Hepatocyte (in vitro differentiated cells): ENCODE measurements around the gene AGTPBP1.

ENCODE experiments used
- EZH2 ChIP-seq: fragments of 200-600 bp; sonication (generic); IDR thresholded peaks from 2 replicates; pipeline ENCODE4 v1.6.1; 2016; ENCODE audit warnings: antibody characterized with exemption, mild to moderate bottlenecking, borderline replicate concordance
- EZH2phosphoT487 ChIP-seq: fragments of 200-600 bp; sonication (generic); IDR thresholded peaks from one replicate; pipeline ENCODE4 v1.6.1; 2018; ENCODE audit warnings: antibody characterized with exemption, mild to moderate bottlenecking, low read depth, moderate library complexity; ENCODE audit not compliant: unreplicated experiment, severe bottlenecking
- TF ChIP-seq, protein P1 (sequence below): fragments of 200-600 bp; sonication (generic); IDR thresholded peaks from 2 replicates; pipeline ENCODE4 v1.5.1; 2016; ENCODE audit warnings: antibody characterized with exemption, mild to moderate bottlenecking; ENCODE audit not compliant: poor library complexity

DNA sequence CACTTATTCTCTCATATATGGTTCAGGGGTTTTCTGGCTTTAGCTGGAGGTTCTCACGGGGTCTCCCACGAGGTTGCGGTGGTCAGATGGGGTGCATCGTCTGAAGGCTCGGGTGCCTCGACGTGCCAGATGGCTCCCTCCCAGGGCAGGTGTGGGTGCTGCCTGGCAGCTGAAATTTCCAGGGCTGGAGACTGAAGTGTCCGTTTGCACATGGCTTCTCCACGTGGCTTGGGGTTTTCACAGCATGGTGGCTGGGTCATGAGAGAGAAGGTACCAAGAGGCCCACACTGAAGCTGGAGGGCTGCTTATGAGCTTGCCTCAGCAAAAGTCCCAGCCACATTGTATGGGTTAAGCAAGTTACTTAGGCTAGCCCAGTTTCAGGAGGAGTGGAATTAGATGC, 218.6 kb downstream of the AGTPBP1 start:
- TF ChIP-seq, protein P1, sequence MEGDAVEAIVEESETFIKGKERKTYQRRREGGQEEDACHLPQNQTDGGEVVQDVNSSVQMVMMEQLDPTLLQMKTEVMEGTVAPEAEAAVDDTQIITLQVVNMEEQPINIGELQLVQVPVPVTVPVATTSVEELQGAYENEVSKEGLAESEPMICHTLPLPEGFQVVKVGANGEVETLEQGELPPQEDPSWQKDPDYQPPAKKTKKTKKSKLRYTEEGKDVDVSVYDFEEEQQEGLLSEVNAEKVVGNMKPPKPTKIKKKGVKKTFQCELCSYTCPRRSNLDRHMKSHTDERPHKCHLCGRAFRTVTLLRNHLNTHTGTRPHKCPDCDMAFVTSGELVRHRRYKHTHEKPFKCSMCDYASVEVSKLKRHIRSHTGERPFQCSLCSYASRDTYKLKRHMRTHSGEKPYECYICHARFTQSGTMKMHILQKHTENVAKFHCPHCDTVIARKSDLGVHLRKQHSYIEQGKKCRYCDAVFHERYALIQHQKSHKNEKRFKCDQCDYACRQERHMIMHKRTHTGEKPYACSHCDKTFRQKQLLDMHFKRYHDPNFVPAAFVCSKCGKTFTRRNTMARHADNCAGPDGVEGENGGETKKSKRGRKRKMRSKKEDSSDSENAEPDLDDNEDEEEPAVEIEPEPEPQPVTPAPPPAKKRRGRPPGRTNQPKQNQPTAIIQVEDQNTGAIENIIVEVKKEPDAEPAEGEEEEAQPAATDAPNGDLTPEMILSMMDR: no peak
- TF ChIP-seq EZH2: no peak
- no peak for TF ChIP-seq EZH2phosphoT487
